PFSK-1 (cell line): ENCODE data around the gene LCOR.

Source experiments
- FOXP2 ChIP-seq: optimal IDR thresholded peaks from 2 replicates; pipeline ENCODE3; 2011; ENCODE audit warnings: borderline replicate concordance, control low read depth, inconsistent platforms; ENCODE audit not compliant: insufficient read depth; ENCODE audit errors: extremely low read length, extremely low read depth
- POLR2AphosphoS5 ChIP-seq: IDR thresholded peaks from 2 replicates; pipeline ENCODE4 v1.6.1; 2012; ENCODE audit warnings: low read depth, mild to moderate bottlenecking, control low read depth, low read length, moderate library complexity
- REST ChIP-seq, 2 experiments: IDR thresholded peaks; 2 replicates each; pipeline versions ENCODE4 v1.6.1 to v1.8.0; 2011 to 2012; ENCODE audit warnings: low read depth in 2 of 2, low read length in 2 of 2, control low read depth in 1 of 2, inconsistent platforms in 1 of 2, mild to moderate bottlenecking in 1 of 2, moderate library complexity in 1 of 2; ENCODE audit not compliant: insufficient read depth in 1 of 2
- SIN3A ChIP-seq: IDR thresholded peaks from 2 replicates; pipeline ENCODE4 v1.6.1; 2012; ENCODE audit warnings: mild to moderate bottlenecking, low read length, moderate library complexity, borderline replicate concordance; ENCODE audit not compliant: insufficient read depth
- TAF1 ChIP-seq: IDR thresholded peaks from 2 replicates; pipeline ENCODE4 v1.6.1; 2012; ENCODE audit warnings: low read length, control low read depth, borderline replicate concordance; ENCODE audit not compliant: insufficient read depth

Gene LCOR

GRCh38 chr10:96880575-96880974 is 48.5 kb downstream of the LCOR start:
- TF ChIP-seq REST (IDR thresholded peaks at IDR 0.05; ENCODE audit: insufficient read depth in 1 of 2, low read depth in 2 of 2, low read length in 2 of 2) (no peak), TAF1 (no peak), POLR2AphosphoS5 (no peak), FOXP2 (no peak), SIN3A (no peak)

DNA sequence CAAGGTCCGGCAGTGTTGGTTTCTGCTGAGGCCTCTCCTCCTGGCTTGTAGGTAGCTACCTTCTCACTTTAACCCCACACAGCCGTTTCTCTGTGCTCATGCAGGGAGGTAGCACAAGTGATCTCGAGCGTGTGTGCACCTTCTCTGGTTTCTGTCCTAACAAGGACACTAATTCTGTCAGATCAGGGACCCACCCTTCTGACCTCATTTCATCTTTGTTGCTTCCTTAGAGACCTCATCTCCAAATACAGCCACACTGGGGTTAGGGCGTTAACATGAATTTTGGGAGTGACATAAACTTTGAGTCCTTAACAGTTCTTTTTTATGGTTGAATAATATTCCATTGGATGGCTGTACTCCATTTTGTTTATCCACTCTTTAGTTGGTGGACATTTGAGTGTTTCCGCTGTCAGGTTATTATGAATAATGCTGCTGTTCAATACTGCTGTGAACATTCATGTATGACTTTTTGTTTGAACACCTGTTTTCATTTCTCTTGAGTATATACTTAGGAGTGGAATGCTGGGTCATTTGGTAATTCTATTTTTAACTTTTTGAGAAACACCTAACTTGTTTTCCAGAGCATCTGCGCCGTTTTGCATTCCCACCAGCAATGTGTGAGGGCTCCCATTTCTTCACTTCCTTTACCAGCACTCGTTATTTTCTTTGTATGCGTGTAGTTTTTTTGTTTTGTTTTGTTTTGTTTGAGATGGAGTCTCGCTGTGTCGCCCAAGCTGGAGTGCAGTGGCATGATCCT is 57.5 kb downstream of the LCOR start:
- TF ChIP-seq TAF1 (no peak), SIN3A (no peak), POLR2AphosphoS5 (no peak), REST (IDR thresholded peaks at IDR 0.05; ENCODE audit: insufficient read depth in 1 of 2, low read depth in 2 of 2, low read length in 2 of 2) (no peak), FOXP2 (no peak)

DNA sequence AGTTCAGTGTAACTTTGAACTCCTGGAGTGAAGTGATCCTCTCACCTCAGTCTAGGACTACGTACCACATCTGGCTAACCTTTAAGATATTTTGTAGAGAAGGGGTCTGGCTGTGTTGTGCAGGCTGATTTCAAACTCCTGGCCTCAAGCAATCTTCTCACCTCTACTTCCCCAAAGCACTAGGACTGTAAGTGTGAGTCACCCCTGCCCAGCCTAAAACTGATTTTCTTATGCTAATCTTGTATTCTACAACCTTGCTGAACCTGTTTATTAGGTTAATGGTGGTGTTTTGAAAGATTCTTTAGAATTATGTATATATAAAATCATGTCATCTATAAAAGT is 58.0 kb downstream of the LCOR start:
- no peak for TF ChIP-seq REST (IDR thresholded peaks at IDR 0.05; ENCODE audit: insufficient read depth in 1 of 2, low read depth in 2 of 2, low read length in 2 of 2)
- TF ChIP-seq POLR2AphosphoS5, result no peak
- no peak for TF ChIP-seq SIN3A
- TF ChIP-seq TAF1, result no peak
- TF ChIP-seq FOXP2, result no peak

GRCh38 chr10:96890580-96890979 is 58.5 kb downstream of the LCOR start:
- TF ChIP-seq SIN3A, result no peak

- TF ChIP-seq POLR2AphosphoS5, result no peak
- no peak for TF ChIP-seq SIN3A
- TF ChIP-seq TAF1, result no peak
- no peak for TF ChIP-seq REST (IDR thresholded peaks at IDR 0.05; ENCODE audit: insufficient read depth in 1 of 2, low read depth in 2 of 2, low read length in 2 of 2)
- no peak for TF ChIP-seq FOXP2
These were observed 59.7 kb downstream of the LCOR start for GRCh38 chr10:96891840-96892239.
